ENCODE measurements around the gene NCOA7. TPM values are rescaled to one million over a fixed set of nuclear protein-coding genes. Genes with fewer than 3 reads are reported as not detected.

NCOA7 gene
- total and polyA plus RNA-seq, 2 of the 8 experiments (the other 6 are each of a cell fraction or from before 2014, with no cell fraction given), result 2.6 to 10.7 TPM

GRCh38 chr6:125842091-125842626 is 51.4 kb downstream of the NCOA7 start:
- Histone ChIP-seq H3K4me2 (ENCODE audit: insufficient read depth in 1 of 2, low read depth in 2 of 2, low read length in 2 of 2) (no peak overlapping the region), H2BK120ac (replicated peaks; ENCODE audit: low read depth, low read length) (no peak overlapping the region), H4K91ac (replicated peaks; ENCODE audit: insufficient read length, low read length) (no peak overlapping the region), H3K36me3 (ENCODE audit: control insufficient read depth in 2 of 4, insufficient read depth in 4 of 4, low read length in 3 of 4) (no peaks in the 10 kb centered on the region), H3K79me2 (ENCODE audit: control insufficient read depth in 1 of 2, insufficient read depth in 2 of 2, low read length in 2 of 2) (no peaks in the 10 kb centered on the region), H3K4me1 (replicated peaks in 1 of 4; ENCODE audit: control insufficient read depth in 3 of 4, insufficient read depth in 4 of 4, low read length in 3 of 4) (no peaks in the 10 kb centered on the region), H3K18ac (ENCODE audit: extremely low read depth, low read length) (no peak overlapping the region), H3K14ac (ENCODE audit: insufficient read length) (no peak overlapping the region), H2AFZ (ENCODE audit: low read length) (no peak overlapping the region), H3K79me1 (ENCODE audit: low read depth, low read length) (no peaks in the 10 kb centered on the region), H4K20me1 (replicated peaks in 1 of 2; ENCODE audit: control insufficient read depth in 1 of 2, insufficient read depth in 2 of 2, low read length in 2 of 2) (no peaks in the 10 kb centered on the region), H3K9me3 (ENCODE audit: insufficient read depth in 2 of 2, low read depth in 1 of 2, low read length in 1 of 2) (no peaks in the 10 kb centered on the region), H3K23ac (ENCODE audit: insufficient read length) (no peak overlapping the region), H3K9ac (replicated peaks in 1 of 4; ENCODE audit: extremely low read depth in 1 of 4, low read depth in 3 of 4, low read length in 3 of 4) (no peak overlapping the region), H4K5ac (ENCODE audit: insufficient read length, low read depth, low read length) (no peak overlapping the region), H3K4ac (replicated peaks; ENCODE audit: insufficient read length, low read depth, low read length) (no peak overlapping the region), H3K27me3 (replicated peaks in 1 of 4; ENCODE audit: control insufficient read depth in 3 of 4, extremely low read depth in 1 of 4, insufficient read depth in 3 of 4, low read length in 3 of 4) (no peaks in the 10 kb centered on the region), H2BK12ac (ENCODE audit: low read depth, low read length) (no peak overlapping the region), H2BK15ac (ENCODE audit: low read length) (no peak overlapping the region), H2AK5ac (ENCODE audit: low read depth, low read length) (no peak overlapping the region), H2BK20ac (ENCODE audit: low read length) (no peak overlapping the region), H3K27ac (ENCODE audit: low read depth, low read length) (no peak overlapping the region), H2BK5ac (ENCODE audit: low read depth, low read length) (no peak overlapping the region), H3K23me2 (ENCODE audit: low read depth, low read length) (no peaks in the 10 kb centered on the region), H3K56ac (replicated peaks; ENCODE audit: insufficient read length, low read depth, low read length) (no peak overlapping the region), H3K4me3 (ENCODE audit: extremely low read depth in 1 of 4, insufficient read depth in 2 of 4, low read depth in 3 of 4, low read length in 4 of 4) (no peak overlapping the region), H4K8ac (ENCODE audit: extremely low read depth, insufficient read depth, low read length) (no peak overlapping the region)
- DNase-seq (ENCODE audit: low read depth in 1 of 2, low spot score in 2 of 2) (no peak), FAIRE-seq (no peak)
- ChIA-PET POLR2A (ENCODE audit: partially characterized antibody) (no interaction called here), CTCF (ENCODE audit: partially characterized antibody) (interaction anchor here (0.7 kb wide), 1 partner anchor 16 kb away, joined by 3 read pairs; no protein-coding TSS in a partner anchor)
- WGBS, 2 experiments (ENCODE audit: extremely low coverage in 1 of 2, insufficient coverage in 1 of 2, insufficient read length in 1 of 2, insufficient replicate concordance in 2 of 2, low coverage in 1 of 2, low lambda C conversion rate in 2 of 2, missing lambda C conversion rate in 1 of 2), result 90% methylated on average over 5 of the region's 5 CpGs; no CpG with 5 or more reads in 1 of the 2 experiments
- no peak for TF ChIP-seq HDAC6 (IDR thresholded peaks at IDR 0.05; ENCODE audit: low read depth, low read length)
- no peak for TF ChIP-seq TBP (IDR thresholded peaks at IDR 0.05; ENCODE audit: low read depth, low read length)
- no peak for TF ChIP-seq CTBP2 (IDR thresholded peaks at IDR 0.05; ENCODE audit: borderline replicate concordance, insufficient read depth, insufficient read length, low read length)
- TF ChIP-seq TAF7 (optimal IDR thresholded peaks at IDR 0.05; ENCODE audit: borderline replicate concordance, low read depth, low read length), result no peak
- no peak for TF ChIP-seq RBBP5 (IDR thresholded peaks at IDR 0.05; ENCODE audit: borderline replicate concordance, low read depth, low read length)
- no peak for TF ChIP-seq CHD2 (IDR thresholded peaks at IDR 0.05; ENCODE audit: low read length)
- no peak for TF ChIP-seq SP2 (IDR thresholded peaks at IDR 0.05; ENCODE audit: low read length)
- no peak for TF ChIP-seq BCL11A (IDR thresholded peaks at IDR 0.05; ENCODE audit: low read depth in 2 of 2, low read length in 2 of 2)
- TF ChIP-seq SIRT6 (IDR thresholded peaks at IDR 0.05; ENCODE audit: low read length), result no peak
- no peak for TF ChIP-seq POU5F1 (IDR thresholded peaks at IDR 0.05; ENCODE audit: low read depth, low read length)
- no peak for TF ChIP-seq EGR1 (IDR thresholded peaks at IDR 0.05; ENCODE audit: borderline replicate concordance, low read depth, low read length)
- no peak for TF ChIP-seq YY1 (IDR thresholded peaks at IDR 0.05; ENCODE audit: low read depth, low read length)
- no peak for TF ChIP-seq MAX (IDR thresholded peaks at IDR 0.05)
- TF ChIP-seq EP300 (IDR thresholded peaks at IDR 0.05; ENCODE audit: borderline replicate concordance in 1 of 2, low read depth in 2 of 2, low read length in 2 of 2), result no peak
- TF ChIP-seq GTF2F1 (IDR thresholded peaks at IDR 0.05; ENCODE audit: borderline replicate concordance, low read depth, low read length), result no peak
